HS-5 (cell line): ENCODE measurements around the gene B3GNT7.
"Not testable (repeated sequence)": the region's sequence is repeated elsewhere in the genome, so short reads cannot be mapped to it uniquely, and the experiment has no call there.

Source experiments
- DNase-seq: peaks from one replicate; pipeline ENCODE4 v3.0.0-alpha.2; 2012; ENCODE audit warnings: low read depth

B3GNT7 gene

GRCh38 chr2:231401101-231401500 lies 5.6 kb downstream of the B3GNT7 start:
- DNase-seq = not testable (repeated sequence)

GRCh38 chr2:231403421-231404182 lies 8.1 kb downstream of the B3GNT7 start:
- DNase-seq = not testable (repeated sequence)

GRCh38 chr2:231404183-231404578 lies 8.7 kb downstream of the B3GNT7 start:
- not testable (repeated sequence) for DNase-seq

- not testable (repeated sequence) for DNase-seq
Measured at GRCh38 chr2:231405601-231406367, 10.3 kb downstream of the B3GNT7 start.

GRCh38 chr2:231407686-231408085 lies 12.2 kb downstream of the B3GNT7 start:
- DNase-seq = not testable (repeated sequence)

GRCh38 chr2:231408304-231408703 lies 12.8 kb downstream of the B3GNT7 start:
- not testable (repeated sequence) for DNase-seq

- no peak for DNase-seq
Measured at GRCh38 chr2:231409776-231410175, 14.3 kb downstream of the B3GNT7 start.

- DNase-seq = no peak
Measured at GRCh38 chr2:231410293-231411004, 14.9 kb downstream of the B3GNT7 start.

- DNase-seq = no peak
Measured at GRCh38 chr2:231411237-231411636, 15.7 kb downstream of the B3GNT7 start.

- peak; percentile 44 for DNase-seq
Measured at GRCh38 chr2:231411831-231412617, 16.5 kb downstream of the B3GNT7 start.

GRCh38 chr2:231412618-231412963 lies 17.1 kb downstream of the B3GNT7 start:
- DNase-seq = no peak

- DNase-seq = no peak
Measured at GRCh38 chr2:231413456-231413855, 17.9 kb downstream of the B3GNT7 start.

GRCh38 chr2:231413921-231414476 lies 18.5 kb downstream of the B3GNT7 start:
- DNase-seq = no peak

GRCh38 chr2:231415029-231415428 lies 19.5 kb downstream of the B3GNT7 start:
- no peak for DNase-seq

- DNase-seq = no peak
Measured at GRCh38 chr2:231418820-231419640, 23.5 kb downstream of the B3GNT7 start.

GRCh38 chr2:231421051-231421580 lies 25.6 kb downstream of the B3GNT7 start:
- DNase-seq = no peak

- DNase-seq = no peak
Measured at GRCh38 chr2:231422056-231422455, 26.5 kb downstream of the B3GNT7 start.

GRCh38 chr2:231423176-231423575 lies 27.7 kb downstream of the B3GNT7 start:
- no peak for DNase-seq

GRCh38 chr2:231425291-231425810 lies 29.8 kb downstream of the B3GNT7 start:
- no peak for DNase-seq
